Trophoblast cell (in vitro differentiated cells and primary cell): Measurements from ENCODE around the gene SCAP.

Experiments
- DNase-seq, 2 donors: peaks; one replicate each; pipeline ENCODE4 v3.0.0-alpha.2; 2016
- H2AFZ ChIP-seq: 2 replicates; pipeline ENCODE4 v1.6.1; 2013; ENCODE audit warnings: low read length, moderate library complexity, mild to moderate bottlenecking; ENCODE audit not compliant: insufficient read depth, poor library complexity
- H2AK5ac ChIP-seq: 2 replicates; pipeline ENCODE4 v1.6.1; 2013; ENCODE audit warnings: mild to moderate bottlenecking, low read length
- H2BK120ac ChIP-seq: 2 replicates; pipeline ENCODE4 v1.6.1; 2013; ENCODE audit warnings: low read length, mild to moderate bottlenecking, moderate library complexity; ENCODE audit not compliant: insufficient read depth, poor library complexity
- H2BK12ac ChIP-seq: 2 replicates; pipeline ENCODE4 v1.6.1; 2013; ENCODE audit warnings: mild to moderate bottlenecking, low read length, moderate library complexity
- H2BK5ac ChIP-seq: 2 replicates; pipeline ENCODE4 v1.6.1; 2013; ENCODE audit warnings: low read length, low read depth, moderate library complexity, mild to moderate bottlenecking; ENCODE audit not compliant: poor library complexity
- H3K14ac ChIP-seq: 2 replicates; pipeline ENCODE4 v1.6.1; 2013; ENCODE audit warnings: mild to moderate bottlenecking, low read length
- H3K18ac ChIP-seq: 2 replicates; pipeline ENCODE4 v1.6.1; 2013; ENCODE audit warnings: mild to moderate bottlenecking, low read length
- H3K23ac ChIP-seq: 2 replicates; pipeline ENCODE4 v1.6.1; 2013; ENCODE audit warnings: low read length
- H3K27ac ChIP-seq: 2 replicates; pipeline ENCODE4 v1.5.1; 2013; ENCODE audit warnings: low read depth, mild to moderate bottlenecking, inconsistent platforms, low read length, moderate library complexity
- H3K27me3 ChIP-seq: 2 replicates; pipeline ENCODE4 v1.6.1; 2013; ENCODE audit warnings: inconsistent platforms, mild to moderate bottlenecking, low read length, moderate library complexity; ENCODE audit not compliant: insufficient read depth
- H3K36me3 ChIP-seq, 2 experiments: 1 replicate in 1 of 2; 2 replicates in 1 of 2; pipeline ENCODE4 v1.6.1; 2013; ENCODE audit warnings: low read length in 2 of 2, mild to moderate bottlenecking in 2 of 2, moderate library complexity in 1 of 2; ENCODE audit not compliant: insufficient read depth in 2 of 2, control insufficient read depth in 1 of 2
- H3K4ac ChIP-seq: 2 replicates; pipeline ENCODE4 v1.6.1; 2013; ENCODE audit warnings: low read depth, mild to moderate bottlenecking, low read length, moderate library complexity
- H3K4me1 ChIP-seq, 2 experiments: 1 replicate in 1 of 2; 2 replicates in 1 of 2; pipeline ENCODE4 v1.6.1; 2013; ENCODE audit warnings: low read length in 2 of 2, mild to moderate bottlenecking in 2 of 2, moderate library complexity in 1 of 2; ENCODE audit not compliant: insufficient read depth in 2 of 2, control insufficient read depth in 1 of 2
- H3K4me2 ChIP-seq: 2 replicates; pipeline ENCODE4 v1.6.1; 2013; ENCODE audit warnings: inconsistent platforms, mild to moderate bottlenecking, low read length, moderate library complexity
- H3K4me3 ChIP-seq: 2 replicates; pipeline ENCODE4 v1.5.1; 2013; ENCODE audit warnings: mild to moderate bottlenecking, low read depth, low read length, inconsistent platforms
- H3K79me1 ChIP-seq: one replicate; pipeline ENCODE4 v1.6.1; 2013; ENCODE audit warnings: low read length
- H3K79me2 ChIP-seq: 2 replicates; pipeline ENCODE4 v1.6.1; 2013; ENCODE audit warnings: low read length, mild to moderate bottlenecking; ENCODE audit not compliant: control insufficient read depth, insufficient read depth, poor library complexity
- H3K9ac ChIP-seq: 2 replicates; pipeline ENCODE4 v1.6.1; 2013; ENCODE audit warnings: mild to moderate bottlenecking, low read length
- H3K9me3 ChIP-seq: 2 replicates; pipeline ENCODE4 v1.6.1; 2013; ENCODE audit warnings: low read depth, mild to moderate bottlenecking, control low read depth, inconsistent platforms, low read length; ENCODE audit not compliant: insufficient read depth
- H4K12ac ChIP-seq: 2 replicates; pipeline ENCODE4 v1.6.1; 2013; ENCODE audit warnings: low read depth, mild to moderate bottlenecking, low read length, moderate library complexity
- H4K8ac ChIP-seq: 2 replicates; pipeline ENCODE4 v1.6.1; 2013; ENCODE audit warnings: low read depth, mild to moderate bottlenecking, low read length, moderate library complexity
- H4K91ac ChIP-seq: one replicate; pipeline ENCODE4 v1.6.1; 2013; ENCODE audit warnings: low read depth, mild to moderate bottlenecking, low read length, moderate library complexity
- WGBS: extraction: QIAGEN DNeasy Blood & Tissue Kit; methylation state at CpG from one replicate; pipeline ENCODE4 v1.1.7; 2013; ENCODE audit warnings: missing lambda C conversion rate; ENCODE audit not compliant: insufficient read length, insufficient coverage; ENCODE audit errors: extremely low coverage; 5-methylcytosine and 5-hydroxymethylcytosine counted together

Gene SCAP

GRCh38 chr3:47496892-47497291 is 21.2 kb upstream of the SCAP start:
- Histone ChIP-seq H4K91ac (no peak overlapping the region), H3K27ac (no peak overlapping the region), H4K12ac (no peak overlapping the region), H3K4me2 (no peak overlapping the region), H2AFZ (no peak overlapping the region), H3K23ac (no peak overlapping the region), H2BK5ac (no peak overlapping the region), H3K4ac (no peak overlapping the region), H4K8ac (no peak overlapping the region), H3K14ac (no peak overlapping the region), H3K18ac (no peak overlapping the region), H3K4me1 (no peaks in the 10 kb centered on the region), H3K79me1 (no peaks in the 10 kb centered on the region), H2BK12ac (no peak overlapping the region), H3K36me3 (peaks cover 45 to 46% of the 10 kb centered on the region in 2 experiments), H3K27me3 (no peaks in the 10 kb centered on the region), H3K79me2 (no peaks in the 10 kb centered on the region), H2BK120ac (no peak overlapping the region), H2AK5ac (no peak overlapping the region), H3K9ac (no peak overlapping the region), H3K4me3 (no peak overlapping the region), H3K9me3 (peaks cover 2% of the 10 kb centered on the region)
- DNase-seq, result no peak

DNA sequence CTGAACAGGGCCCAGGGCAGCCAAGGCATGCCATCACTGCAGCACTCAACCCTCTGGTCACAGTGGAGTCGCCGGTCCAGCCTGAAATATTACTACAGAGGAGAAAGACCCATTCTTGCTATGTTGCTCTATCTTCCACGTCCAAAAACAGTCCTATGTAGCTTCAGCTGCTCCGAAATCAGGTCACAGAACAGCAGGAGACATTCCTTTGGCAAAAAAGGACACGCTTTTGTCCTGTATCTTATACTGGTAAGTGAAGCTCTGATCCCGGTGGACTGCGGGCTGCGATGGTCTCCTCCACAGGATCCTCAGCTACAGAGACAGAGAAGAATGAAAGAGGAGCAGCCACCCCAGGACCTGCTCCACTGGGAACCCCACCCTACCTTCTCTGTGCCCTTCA is 20.1 kb upstream of the SCAP start:
- Histone ChIP-seq H4K91ac (no peak overlapping the region), H3K9ac (no peak overlapping the region), H3K4me3 (no peak overlapping the region), H3K27ac (no peak overlapping the region), H3K23ac (no peak overlapping the region), H3K36me3 (peaks cover 37 to 41% of the 10 kb centered on the region in 2 experiments), H3K4me2 (no peak overlapping the region), H3K79me2 (no peaks in the 10 kb centered on the region), H3K14ac (no peak overlapping the region), H4K8ac (no peak overlapping the region), H2AFZ (no peak overlapping the region), H3K79me1 (no peaks in the 10 kb centered on the region), H2BK120ac (no peak overlapping the region), H3K18ac (no peak overlapping the region), H2BK12ac (no peak overlapping the region), H2AK5ac (no peak overlapping the region), H3K4ac (no peak overlapping the region), H2BK5ac (no peak overlapping the region), H3K4me1 (no peaks in the 10 kb centered on the region), H4K12ac (no peak overlapping the region), H3K27me3 (no peaks in the 10 kb centered on the region), H3K9me3 (peaks cover 2% of the 10 kb centered on the region)
- no CpG with 5 or more reads among the region's 8 CpGs for WGBS
- DNase-seq, result no peak

- Histone ChIP-seq H2BK120ac (no peak overlapping the region), H4K8ac (no peak overlapping the region), H3K23ac (peak overlapping the region; percentile 25), H3K36me3 (peaks cover 32 to 36% of the 10 kb centered on the region in 2 experiments), H3K14ac (no peak overlapping the region), H2AK5ac (no peak overlapping the region), H2BK12ac (no peak overlapping the region), H3K18ac (no peak overlapping the region), H2BK5ac (no peak overlapping the region), H2AFZ (no peak overlapping the region), H3K9ac (no peak overlapping the region), H3K79me1 (no peaks in the 10 kb centered on the region), H3K27me3 (no peaks in the 10 kb centered on the region), H3K4me3 (no peak overlapping the region), H3K4ac (no peak overlapping the region), H3K4me2 (no peak overlapping the region), H3K4me1 (no peaks in the 10 kb centered on the region), H4K91ac (no peak overlapping the region), H3K9me3 (peaks cover 2% of the 10 kb centered on the region), H3K27ac (no peak overlapping the region), H3K79me2 (no peaks in the 10 kb centered on the region), H4K12ac (no peak overlapping the region)
- no peak for DNase-seq
- WGBS, result no CpG with 5 or more reads among the region's 4 CpGs
These were observed 19.4 kb upstream of the SCAP start for GRCh38 chr3:47495111-47495510.

- no peak overlapping the region for H3K4me2 ChIP-seq
- no peak overlapping the region for H3K23ac ChIP-seq
- no peak overlapping the region for H2BK5ac ChIP-seq
- no peak overlapping the region for H3K18ac ChIP-seq
- H3K4me3 ChIP-seq, result no peak overlapping the region
- no peak overlapping the region for H2BK120ac ChIP-seq
- no CpG with 5 or more reads among the region's 12 CpGs for WGBS
- no peak overlapping the region for H2AK5ac ChIP-seq
- no peak overlapping the region for H2AFZ ChIP-seq
- H3K9ac ChIP-seq, result no peak overlapping the region
- no peak overlapping the region for H4K8ac ChIP-seq
- H2BK12ac ChIP-seq, result no peak overlapping the region
- no peaks in the 10 kb centered on the region for H3K79me2 ChIP-seq
- H3K9me3 ChIP-seq, result peaks cover 2% of the 10 kb centered on the region
- peaks cover 16 to 17% of the 10 kb centered on the region in 2 experiments for H3K36me3 ChIP-seq
- no peak overlapping the region for H3K14ac ChIP-seq
- H4K12ac ChIP-seq, result no peak overlapping the region
- no peak overlapping the region for H3K27ac ChIP-seq
- H4K91ac ChIP-seq, result no peak overlapping the region
- H3K4me1 ChIP-seq, result no peaks in the 10 kb centered on the region
- H3K27me3 ChIP-seq, result no peaks in the 10 kb centered on the region
- DNase-seq, result no peak
- no peaks in the 10 kb centered on the region for H3K79me1 ChIP-seq
- H3K4ac ChIP-seq, result no peak overlapping the region
These were observed 16.0 kb upstream of the SCAP start for GRCh38 chr3:47491777-47492176.
